Sigmoid colon (tissue), 7 donors: Measurements from ENCODE around the gene SLC6A6. TPM values are rescaled to one million over a fixed set of nuclear protein-coding genes. Genes with fewer than 3 reads are reported as not detected.

ENCODE experiments used
- DNase-seq: peaks from one replicate; pipeline ENCODE4 v3.0.0-alpha.2; 2019
- H3K27ac ChIP-seq, 4 donors: fragments of 200-600 bp; sonication (generic); one replicate each; pipeline ENCODE4 v1.5.1; 2016 to 2019; ENCODE audit warnings: mild to moderate bottlenecking in 1 of 4
- H3K27me3 ChIP-seq, 3 donors: fragments of 200-600 bp; sonication (generic); one replicate each; pipeline ENCODE4 v1.5.1; 2019; ENCODE audit warnings: mild to moderate bottlenecking in 1 of 3
- H3K36me3 ChIP-seq, 4 donors: fragments of 200-600 bp; sonication (generic); one replicate each; pipeline ENCODE4 v1.5.1; 2016 to 2019
- H3K4me1 ChIP-seq, 4 donors: fragments of 200-600 bp; sonication (generic); one replicate each; pipeline ENCODE4 v1.5.1; 2017 to 2019
- H3K4me3 ChIP-seq, 4 donors: fragments of 200-600 bp; sonication (generic); one replicate each; pipeline ENCODE4 v1.5.1; 2017 to 2019; ENCODE audit warnings: mild to moderate bottlenecking in 2 of 4, moderate library complexity in 1 of 4
- H3K9me3 ChIP-seq, 4 donors: fragments of 200-600 bp in 3 of 4; sonication (generic) in 3 of 4; one replicate each; pipeline versions ENCODE4 v1.5.1 to v1.6.1; 2013 to 2019
- EP300 ChIP-seq, 4 donors: sonication (generic); formaldehyde crosslinking; IDR thresholded peaks; one replicate each; pipeline ENCODE4 v1.6.1; 2017; ENCODE audit warnings: antibody characterized with exemption in 4 of 4
- POLR2A ChIP-seq, 2 donors: fragments of 450-650 bp; IDR thresholded peaks; one replicate each; pipeline ENCODE4 v1.6.1; 2016; ENCODE audit warnings: antibody characterized with exemption in 2 of 2, mild to moderate bottlenecking in 2 of 2, moderate library complexity in 2 of 2
- POLR2AphosphoS5 ChIP-seq, 4 donors: sonication (generic); formaldehyde crosslinking; IDR thresholded peaks; one replicate each; pipeline ENCODE4 v1.6.1; 2017; ENCODE audit warnings: antibody characterized with exemption in 4 of 4
- WGBS, 2 donors: extraction: QIAGEN DNeasy Blood & Tissue Kit; methylation state at CpG; one replicate each; pipeline ENCODE4 v1.1.7; 2013; 5-methylcytosine and 5-hydroxymethylcytosine counted together
- intact Hi-C: fragments of 100-400 bp; cut with DNase I; formaldehyde crosslinking; loops from one replicate; pipeline ENCODE4 v1.15.1; 2023
- polyA plus RNA-seq, 3 donors: library from polyadenylated mRNA; stranded (reverse); fragments of 200-250 nt; gene quantifications; one replicate each; pipeline ENCODE4 v1.2.3, GENCODE V29; 2013
- total RNA-seq, 4 donors: library from RNA; depleted of rRNA; stranded (reverse); fragments of >200 nt; gene quantifications; one replicate each; pipeline ENCODE4 v1.1.0, GENCODE V29; 2016
- TF ChIP-seq, protein P1 (sequence below), 4 experiments: fragments of 450-650 bp in 3 of 4; fragments of 200-600 bp in 1 of 4; IDR thresholded peaks; one replicate each; pipeline ENCODE4 v1.5.1; 2016 to 2019; ENCODE audit warnings: antibody characterized with exemption in 4 of 4, mild to moderate bottlenecking in 3 of 4, moderate library complexity in 2 of 4
- donor health status: healthy with polysubstance abuse.
- donor health status: Bipolar disorder and iron deficiency.
- donor health status: healthy.

Gene SLC6A6
- total and polyA plus RNA-seq, 7 donors, result 2.3 to 19.1 (median 8.4) TPM

DNA sequence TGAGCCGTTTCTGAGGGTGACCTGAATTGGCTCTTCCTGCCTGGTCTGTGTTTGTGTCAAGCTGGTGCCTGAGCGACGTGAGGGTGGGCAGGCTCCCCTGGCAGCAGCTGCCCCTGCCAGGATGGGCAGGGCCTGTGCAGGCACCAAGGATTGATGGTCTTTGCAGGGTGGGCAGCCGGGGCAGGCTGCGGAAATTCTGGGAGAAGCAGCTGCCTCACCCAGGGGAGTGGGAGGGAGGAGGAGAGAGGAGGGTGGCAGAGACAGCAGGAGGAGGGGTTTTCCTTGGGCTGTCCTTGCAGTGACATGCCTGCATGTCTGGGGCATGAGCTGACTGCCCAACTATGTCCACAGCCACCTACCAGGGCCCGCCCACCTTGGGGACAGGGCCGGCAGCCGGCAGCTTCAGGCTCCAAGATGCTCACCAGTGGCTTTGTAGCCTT is 27.9 kb upstream of the SLC6A6 start:
- H3K27me3 ChIP-seq, result no peaks in the 10 kb centered on the region
- H3K36me3 ChIP-seq, result no peaks in the 10 kb centered on the region
- H3K27ac ChIP-seq, result no peak overlapping the region
- peaks cover 0 to 14% (median 3%) of the 10 kb centered on the region in 4 donors for H3K4me1 ChIP-seq
- 86 to 88% methylated on average over 8 of the region's 8 CpGs for WGBS, 2 donors
- intact Hi-C loops, result no loop called here
- DNase-seq, result no peak
- TF ChIP-seq POLR2AphosphoS5 (IDR thresholded peaks at IDR 0.05), result no peak
- TF ChIP-seq POLR2A (IDR thresholded peaks at IDR 0.05), result no peak
- TF ChIP-seq, protein P1, sequence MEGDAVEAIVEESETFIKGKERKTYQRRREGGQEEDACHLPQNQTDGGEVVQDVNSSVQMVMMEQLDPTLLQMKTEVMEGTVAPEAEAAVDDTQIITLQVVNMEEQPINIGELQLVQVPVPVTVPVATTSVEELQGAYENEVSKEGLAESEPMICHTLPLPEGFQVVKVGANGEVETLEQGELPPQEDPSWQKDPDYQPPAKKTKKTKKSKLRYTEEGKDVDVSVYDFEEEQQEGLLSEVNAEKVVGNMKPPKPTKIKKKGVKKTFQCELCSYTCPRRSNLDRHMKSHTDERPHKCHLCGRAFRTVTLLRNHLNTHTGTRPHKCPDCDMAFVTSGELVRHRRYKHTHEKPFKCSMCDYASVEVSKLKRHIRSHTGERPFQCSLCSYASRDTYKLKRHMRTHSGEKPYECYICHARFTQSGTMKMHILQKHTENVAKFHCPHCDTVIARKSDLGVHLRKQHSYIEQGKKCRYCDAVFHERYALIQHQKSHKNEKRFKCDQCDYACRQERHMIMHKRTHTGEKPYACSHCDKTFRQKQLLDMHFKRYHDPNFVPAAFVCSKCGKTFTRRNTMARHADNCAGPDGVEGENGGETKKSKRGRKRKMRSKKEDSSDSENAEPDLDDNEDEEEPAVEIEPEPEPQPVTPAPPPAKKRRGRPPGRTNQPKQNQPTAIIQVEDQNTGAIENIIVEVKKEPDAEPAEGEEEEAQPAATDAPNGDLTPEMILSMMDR (IDR thresholded peaks at IDR 0.05), result no peak
- no peak for TF ChIP-seq EP300 (IDR thresholded peaks at IDR 0.05)
- H3K9me3 ChIP-seq, result no peaks in the 10 kb centered on the region
- no peak overlapping the region for H3K4me3 ChIP-seq

DNA sequence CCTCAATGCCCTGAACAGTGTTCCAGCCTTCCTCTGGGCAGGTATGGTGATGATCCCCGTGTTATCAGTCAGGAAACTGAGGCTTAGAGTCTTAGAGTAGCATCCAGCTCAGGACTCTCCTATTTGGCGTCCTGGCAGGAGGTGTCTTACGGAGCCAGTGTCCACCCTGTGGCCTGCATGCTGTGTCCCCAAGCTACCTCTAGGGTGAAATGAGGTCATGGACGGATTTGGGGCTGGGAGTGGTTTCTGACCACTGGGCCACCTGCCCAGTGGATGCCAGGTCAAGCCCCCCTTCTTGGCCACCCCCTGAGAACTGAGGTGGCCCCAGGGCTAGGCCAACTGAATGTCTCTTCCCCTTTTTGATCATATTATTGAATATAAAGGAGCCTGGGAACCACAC is 27.2 kb upstream of the SLC6A6 start:
- Histone ChIP-seq H3K27me3 (no peaks in the 10 kb centered on the region), H3K4me3 (no peak overlapping the region), H3K4me1 (peaks cover 0 to 14% (median 3%) of the 10 kb centered on the region in 4 donors), H3K36me3 (no peaks in the 10 kb centered on the region), H3K9me3 (no peaks in the 10 kb centered on the region), H3K27ac (no peak overlapping the region)
- intact Hi-C loops, result no loop called here
- 62 to 65% methylated on average over 4 of the region's 4 CpGs for WGBS, 2 donors
- no peak for DNase-seq
- TF ChIP-seq, protein P1 (IDR thresholded peaks at IDR 0.05), result no peak
- TF ChIP-seq POLR2AphosphoS5 (IDR thresholded peaks at IDR 0.05), result no peak
- TF ChIP-seq EP300 (IDR thresholded peaks at IDR 0.05), result no peak
- no peak for TF ChIP-seq POLR2A (IDR thresholded peaks at IDR 0.05)

DNA sequence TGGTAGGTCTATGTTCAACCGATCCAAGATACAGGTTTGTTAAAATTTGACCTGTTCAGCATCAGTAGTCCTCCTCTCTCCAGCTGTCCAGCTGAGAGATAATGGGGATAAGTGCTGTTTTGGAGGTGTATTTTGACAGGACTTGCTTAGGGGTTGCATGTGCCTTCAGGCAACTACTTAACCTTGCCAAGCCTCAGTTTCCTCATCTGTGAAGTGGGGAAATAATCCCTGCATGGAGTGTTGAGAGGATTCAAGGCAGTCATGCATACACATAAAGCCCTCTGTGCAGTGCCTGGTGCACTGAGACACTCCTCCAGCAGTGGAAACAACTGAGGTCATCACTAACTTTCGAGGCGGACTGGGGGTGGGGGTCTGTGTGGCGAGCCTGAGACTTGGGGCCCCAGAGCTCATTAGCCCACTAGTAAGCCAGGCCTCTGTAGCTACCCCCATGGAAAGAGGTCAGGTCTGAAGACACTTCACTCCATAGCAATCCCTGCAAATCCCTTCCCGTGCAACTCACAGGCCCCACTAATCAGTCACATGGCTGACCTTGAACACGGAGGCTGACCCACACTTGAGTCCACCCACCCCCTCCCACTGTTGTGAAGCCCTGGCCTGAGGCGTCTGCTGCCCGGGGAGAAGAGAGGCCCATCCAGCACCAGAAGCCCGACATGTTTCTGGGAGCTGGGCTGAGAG is 25.9 kb upstream of the SLC6A6 start:
- no peak overlapping the region for H3K27ac ChIP-seq
- TF ChIP-seq POLR2AphosphoS5 (IDR thresholded peaks at IDR 0.05) (no peak), POLR2A (IDR thresholded peaks at IDR 0.05) (no peak), EP300 (IDR thresholded peaks at IDR 0.05) (no peak)
- TF ChIP-seq, protein P1 (IDR thresholded peaks at IDR 0.05), result no peak
- intact Hi-C loops, result no loop called here
- no peaks in the 10 kb centered on the region for H3K27me3 ChIP-seq
- no peak for DNase-seq
- H3K4me3 ChIP-seq, result no peak overlapping the region
- no peaks in the 10 kb centered on the region for H3K9me3 ChIP-seq
- peaks cover 0 to 10% (median 3%) of the 10 kb centered on the region in 4 donors for H3K4me1 ChIP-seq
- WGBS, 2 donors, result 86 to 89% methylated on average over 9 of the region's 9 CpGs
- no peaks in the 10 kb centered on the region for H3K36me3 ChIP-seq

DNA sequence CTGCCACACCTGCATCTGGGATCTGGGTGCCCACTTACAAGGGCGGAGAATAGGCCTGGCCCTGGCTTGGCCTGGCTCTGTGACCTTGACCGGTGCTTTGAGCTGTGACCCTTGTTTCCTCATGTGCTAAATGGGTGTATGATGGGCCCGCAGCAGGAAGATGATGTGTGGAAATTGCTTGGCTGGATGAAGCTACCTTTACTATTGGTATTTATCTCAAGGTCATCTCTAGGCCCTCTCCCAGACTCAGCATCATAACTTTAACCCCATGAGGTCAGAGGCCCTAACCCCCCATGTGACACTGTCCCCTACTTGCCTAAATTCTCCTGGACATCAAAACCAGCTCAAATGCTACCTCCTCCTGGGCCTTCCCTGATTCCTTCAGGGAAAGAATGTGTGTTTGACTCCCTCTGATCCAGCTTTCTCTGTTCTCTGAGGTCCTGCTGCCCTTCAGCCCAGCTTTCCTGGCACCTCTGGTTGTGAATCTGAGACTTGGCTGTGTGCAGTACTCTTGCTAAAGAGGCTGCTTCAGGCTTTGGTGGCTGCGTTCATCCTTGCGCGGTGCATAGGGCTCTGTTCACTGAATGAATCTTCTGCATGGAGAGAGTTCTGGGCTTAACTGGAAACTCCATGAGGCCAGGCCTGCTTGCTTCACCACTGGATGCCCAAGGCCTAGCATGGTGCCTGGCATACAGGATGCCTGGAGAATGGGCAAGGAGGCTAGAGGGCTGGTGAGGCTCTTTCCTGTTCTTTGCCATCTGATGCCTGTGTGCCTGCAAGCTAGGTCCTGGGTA is 25.2 kb upstream of the SLC6A6 start:
- WGBS, 2 donors, result 91 to 96% methylated on average over 6 of the region's 6 CpGs
- no peaks in the 10 kb centered on the region for H3K27me3 ChIP-seq
- H3K27ac ChIP-seq, result no peak overlapping the region
- DNase-seq, result no peak
- H3K36me3 ChIP-seq, result no peaks in the 10 kb centered on the region
- H3K4me1 ChIP-seq, result peaks cover 0 to 2% (median 0%) of the 10 kb centered on the region in 4 donors
- no peaks in the 10 kb centered on the region for H3K9me3 ChIP-seq
- TF ChIP-seq POLR2AphosphoS5 (IDR thresholded peaks at IDR 0.05), result no peak
- TF ChIP-seq, protein P1 (IDR thresholded peaks at IDR 0.05), result no peak
- TF ChIP-seq POLR2A (IDR thresholded peaks at IDR 0.05), result no peak
- no peak for TF ChIP-seq EP300 (IDR thresholded peaks at IDR 0.05)
- no peak overlapping the region for H3K4me3 ChIP-seq
- intact Hi-C loops, result no loop called here
